ENCODE data around the gene SPINK13.
"Not testable (repeated sequence)": the region's sequence is repeated elsewhere in the genome, so short reads cannot be mapped to it uniquely, and the experiment has no call there.

SPINK13 gene, protein sequence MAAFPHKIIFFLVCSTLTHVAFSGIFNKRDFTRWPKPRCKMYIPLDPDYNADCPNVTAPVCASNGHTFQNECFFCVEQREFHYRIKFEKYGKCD

DNA sequence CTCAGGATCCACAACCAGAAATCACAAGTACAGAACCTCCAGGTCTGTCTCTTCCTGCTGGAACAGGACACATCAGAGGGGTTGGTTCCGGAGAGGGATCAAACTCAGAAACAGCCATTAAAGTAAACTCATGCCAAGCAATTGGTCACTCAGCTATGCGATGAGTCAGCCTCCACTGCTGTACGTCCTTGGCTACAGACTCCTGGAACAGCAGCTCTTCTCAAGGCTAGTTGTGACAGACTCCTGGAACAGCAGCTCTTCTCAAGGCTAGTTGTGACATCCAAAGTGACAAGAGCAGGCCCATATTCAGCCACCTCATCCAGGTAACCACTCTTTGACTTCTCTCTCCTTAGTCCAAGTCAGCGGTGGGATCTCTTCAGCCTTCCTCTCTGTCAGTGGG, at the start of gene SPINK13:
TSS of gene SPINK13 (plus strand) at position 229 of the 400 bp plus-strand sequence. CDS start 1,279 bp downstream, outside the sequence.
- DNase-seq (ENCODE audit: low spot score): no peak

DNA sequence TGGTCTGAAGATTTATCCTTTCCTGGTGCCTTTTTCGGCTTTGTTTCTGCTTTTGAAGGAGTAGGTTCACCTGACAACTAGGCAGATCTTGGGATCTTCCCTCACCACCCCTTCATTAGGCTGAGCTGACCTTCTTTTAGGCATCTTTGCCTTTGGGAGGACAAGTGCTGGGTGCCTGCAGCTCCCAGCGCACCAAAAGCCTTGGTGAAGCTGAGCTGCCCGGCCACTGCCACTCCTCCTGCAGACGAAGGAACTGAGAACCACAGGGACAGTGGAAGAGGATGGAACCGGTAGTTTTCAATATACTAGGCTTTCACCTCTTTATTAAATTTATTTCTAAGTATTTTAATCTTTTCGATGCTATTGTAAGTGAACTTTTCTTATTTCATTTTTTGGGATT, 47.1 kb upstream of the SPINK13 start:
- no peak for DNase-seq (ENCODE audit: low spot score)

DNA sequence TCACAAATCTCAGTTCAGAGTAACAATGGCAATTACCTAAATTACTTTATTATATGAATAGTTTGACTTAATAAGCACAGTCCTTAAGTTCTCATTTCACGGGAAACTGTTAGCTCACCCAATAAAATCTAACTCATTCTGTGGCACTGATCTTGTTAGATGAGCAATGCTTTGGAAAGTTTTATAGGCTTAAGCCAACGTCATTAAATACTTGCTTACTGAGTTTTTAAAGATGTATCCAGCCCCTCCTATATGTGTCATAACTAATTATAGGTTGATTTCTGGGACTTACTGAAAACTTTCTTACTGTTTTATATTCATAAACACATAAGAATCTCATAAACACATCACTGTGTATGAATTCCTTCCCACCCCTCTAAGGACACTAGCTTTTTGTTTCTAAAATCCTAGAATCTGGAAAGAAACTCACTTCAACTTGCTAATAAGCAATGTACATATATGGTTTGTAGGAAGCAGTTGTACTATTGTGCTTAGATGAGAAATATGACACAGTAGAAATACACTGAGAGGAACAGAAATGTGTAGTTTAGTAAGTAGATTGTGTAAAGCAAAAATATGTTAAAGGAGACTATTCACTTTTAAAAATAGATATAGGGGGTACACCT, 44.4 kb upstream of the SPINK13 start:
- DNase-seq (ENCODE audit: low spot score): no peak

DNA sequence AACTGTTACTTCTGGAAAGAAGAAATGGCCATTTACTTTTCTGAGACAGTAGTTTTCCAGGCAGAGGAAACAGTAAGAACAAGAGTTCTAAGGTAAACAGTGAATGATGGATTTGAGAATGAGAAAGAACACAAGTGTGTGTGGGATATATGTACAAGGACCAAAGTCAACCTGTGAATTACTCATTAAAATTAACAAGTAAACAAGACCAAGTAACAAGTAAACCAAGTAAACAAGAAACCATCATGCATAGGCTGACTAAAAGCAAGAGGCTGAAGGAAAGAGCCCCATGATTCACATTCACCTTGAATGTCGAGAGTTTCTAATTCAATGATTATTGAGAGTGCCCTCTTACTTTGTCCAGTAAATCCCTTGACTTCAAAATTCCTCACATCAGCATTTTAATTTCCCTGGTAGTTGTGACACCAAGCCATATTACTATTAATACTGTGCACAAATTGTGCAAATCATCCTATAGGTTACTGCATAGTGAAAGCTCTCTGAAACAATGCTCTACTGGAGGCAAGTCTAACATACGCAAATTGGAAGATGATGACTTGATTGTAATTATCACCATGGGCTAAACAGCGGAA, 40.1 kb upstream of the SPINK13 start:
- DNase-seq (ENCODE audit: low spot score): no peak

DNA sequence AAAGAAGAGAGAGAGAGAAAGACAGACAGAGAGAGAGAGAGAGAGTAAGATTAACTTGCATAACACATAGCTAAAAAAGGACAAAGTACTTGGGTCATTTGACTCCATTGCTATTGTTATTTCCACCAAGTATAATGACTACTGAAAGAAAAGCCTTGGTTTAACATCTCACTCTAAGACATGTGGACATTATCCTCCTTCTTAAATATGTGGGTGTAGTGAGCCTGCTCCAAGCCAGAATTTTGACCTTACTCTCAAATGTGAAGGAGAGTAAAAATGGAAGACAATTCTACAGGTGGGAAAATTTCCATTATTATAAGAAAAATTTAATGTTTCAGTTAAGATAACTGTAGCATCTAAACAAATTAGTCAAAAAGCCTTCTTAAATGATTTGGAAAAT, 38.8 kb upstream of the SPINK13 start:
- no peak for DNase-seq (ENCODE audit: low spot score)

GRCh38 chr5:148230240-148230639, 38.4 kb upstream of the SPINK13 start:
- DNase-seq (ENCODE audit: low spot score): no peak

DNA sequence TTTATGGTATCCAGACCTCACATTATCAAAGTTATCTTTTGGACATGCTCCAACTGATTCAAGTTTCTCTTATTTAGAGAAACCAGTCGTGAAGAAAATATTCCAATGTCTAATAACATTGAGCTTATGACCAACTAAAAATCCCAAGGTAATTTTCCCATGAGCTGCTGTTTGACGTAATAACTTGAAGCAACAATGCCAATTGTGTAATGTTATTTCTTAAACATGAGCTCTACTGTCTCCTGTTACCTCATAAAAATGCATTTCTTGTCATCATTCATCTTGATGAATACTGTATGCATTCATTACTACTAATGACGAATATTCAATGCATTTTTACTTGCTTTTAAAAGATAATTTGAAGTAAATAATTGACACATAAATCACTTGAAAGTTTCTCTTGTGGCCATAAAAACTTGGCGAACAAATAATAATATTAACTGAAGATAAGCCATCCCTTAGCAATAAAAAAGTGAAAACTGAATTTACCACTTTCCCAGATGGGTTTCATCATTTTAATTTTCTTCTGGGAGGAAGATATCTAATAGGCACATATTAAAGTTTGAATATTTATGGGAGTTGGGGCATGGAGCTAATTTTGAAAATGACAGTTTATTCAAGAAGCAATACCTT, 30.7 kb upstream of the SPINK13 start:
- DNase-seq (ENCODE audit: low spot score): no peak

- no peak for DNase-seq (ENCODE audit: low spot score)
These were observed 30.2 kb upstream of the SPINK13 start, which contains the start of gene MARCOL for GRCh38 chr5:148238418-148238794. Gene MARCOL (plus strand): TSS chr5:148238525. CDS start chr5:148238598, 73 bp downstream.

- no peak for DNase-seq (ENCODE audit: low spot score)
These were observed 19.7 kb upstream of the SPINK13 start for GRCh38 chr5:148248894-148249293.

DNA sequence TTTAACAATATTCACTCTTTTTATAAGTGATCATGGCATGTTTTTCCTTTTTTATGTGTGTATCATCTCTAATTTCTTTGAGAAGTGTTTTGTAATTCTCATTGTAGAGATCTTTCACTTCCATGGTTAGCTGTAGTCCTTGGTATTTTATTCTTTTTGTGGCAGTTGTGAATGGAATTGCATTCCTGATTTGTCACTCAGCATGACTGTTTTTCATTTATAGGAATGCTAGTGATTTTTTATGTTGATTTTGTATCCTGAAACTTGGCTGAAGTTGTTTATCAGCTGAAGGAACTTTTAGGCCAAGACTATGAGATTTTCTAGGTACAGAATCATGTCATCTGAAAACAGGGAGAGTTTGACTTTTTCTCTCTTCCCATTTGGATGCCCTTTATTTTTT, 13.1 kb upstream of the SPINK13 start:
- DNase-seq (ENCODE audit: low spot score): no peak

DNA sequence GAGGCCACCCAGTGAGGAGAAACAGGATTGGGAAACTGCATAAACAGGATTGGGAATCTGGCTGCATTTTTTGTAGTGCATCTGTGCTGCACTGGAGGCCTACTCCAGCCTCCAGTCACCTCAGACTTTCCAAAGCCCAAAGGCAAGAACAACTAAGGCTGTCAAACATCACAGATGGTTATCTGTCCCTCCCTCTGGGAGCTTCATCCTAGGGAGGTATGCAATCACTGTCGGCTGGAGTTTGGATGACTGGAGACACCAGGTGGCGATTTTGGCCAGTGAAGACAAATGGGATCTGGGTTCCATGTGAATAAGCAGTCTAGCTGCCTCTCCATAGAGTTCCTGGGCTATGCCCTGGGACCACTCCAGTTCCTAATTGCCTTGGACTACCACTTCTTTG, 9.3 kb upstream of the SPINK13 start:
- DNase-seq (ENCODE audit: low spot score): no peak

- no peak for DNase-seq (ENCODE audit: low spot score)
These were observed 7.4 kb upstream of the SPINK13 start for GRCh38 chr5:148261221-148261620.

- DNase-seq (ENCODE audit: low spot score): no peak
These were observed 632 bp upstream of the SPINK13 start for GRCh38 chr5:148267962-148268361.

DNA sequence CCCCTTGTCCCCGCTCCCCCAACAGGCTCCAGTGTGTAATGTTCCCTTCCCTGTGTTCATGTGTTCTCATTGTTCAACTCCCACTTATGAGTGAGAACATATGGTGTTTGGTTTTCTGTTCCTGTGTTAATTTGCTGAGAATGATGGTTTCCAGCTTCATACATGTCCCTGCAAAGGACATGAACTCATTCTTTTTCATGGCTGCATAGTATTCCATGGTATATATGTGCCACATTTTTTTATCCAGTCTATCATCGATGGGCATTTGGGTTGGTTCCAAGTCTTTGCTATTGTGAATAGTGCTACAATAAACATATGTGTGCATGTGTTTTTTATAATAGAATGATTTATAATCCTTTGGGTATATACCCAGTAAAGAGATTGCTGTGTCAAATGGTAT, 6.5 kb downstream of the SPINK13 start:
- not testable (repeated sequence) for DNase-seq (ENCODE audit: low spot score)

- not testable (repeated sequence) for DNase-seq (ENCODE audit: low spot score)
These were observed 12.3 kb downstream of the SPINK13 start for GRCh38 chr5:148280893-148281292.

DNA sequence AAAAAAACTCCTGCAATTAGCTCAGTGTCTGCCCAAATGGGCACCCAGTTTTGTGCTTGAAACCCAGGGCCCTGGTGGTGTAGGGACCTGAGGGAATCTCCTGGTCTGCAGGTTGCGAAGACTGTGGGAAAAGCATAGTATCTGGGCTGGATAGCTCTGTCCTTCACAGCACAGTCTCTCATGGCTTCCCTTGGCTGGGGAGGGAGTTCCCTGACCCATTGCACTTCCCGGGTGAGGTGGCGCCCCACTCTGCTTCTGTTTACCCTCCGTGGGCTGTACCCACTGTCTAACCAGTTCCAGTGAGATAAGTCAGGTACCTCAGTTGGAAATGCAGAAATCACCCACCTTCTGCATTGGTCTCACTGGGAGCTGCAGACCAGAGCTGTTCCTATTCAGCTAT, 12.7 kb downstream of the SPINK13 start:
- DNase-seq (ENCODE audit: low spot score): not testable (repeated sequence)

- peak; percentile 12 for DNase-seq (ENCODE audit: low spot score)
These were observed 21.9 kb downstream of the SPINK13 start for GRCh38 chr5:148290271-148291195.

DNA sequence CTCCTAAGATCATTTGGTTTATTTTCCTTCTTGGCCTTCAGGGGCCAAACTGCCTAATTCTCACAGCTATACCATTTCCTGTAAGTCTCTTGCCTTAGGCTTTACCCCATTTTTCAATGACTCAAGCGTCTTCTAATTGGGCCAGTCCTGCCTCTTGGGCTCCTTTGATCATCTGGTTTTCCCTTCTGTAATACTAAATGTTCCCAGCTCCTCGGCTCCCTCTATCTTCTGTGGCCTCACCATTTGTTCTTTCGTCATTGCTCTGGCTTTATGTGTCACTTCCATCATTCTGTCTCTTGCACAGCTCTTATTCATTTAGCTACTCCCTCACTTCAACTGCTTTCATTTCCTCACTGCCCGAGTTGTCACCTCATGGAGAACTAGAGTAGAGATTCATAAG, 29.1 kb downstream of the SPINK13 start:
- no peak for DNase-seq (ENCODE audit: low spot score)

GRCh38 chr5:148306446-148306845, 37.9 kb downstream of the SPINK13 start:
- DNase-seq (ENCODE audit: low spot score): no peak

DNA sequence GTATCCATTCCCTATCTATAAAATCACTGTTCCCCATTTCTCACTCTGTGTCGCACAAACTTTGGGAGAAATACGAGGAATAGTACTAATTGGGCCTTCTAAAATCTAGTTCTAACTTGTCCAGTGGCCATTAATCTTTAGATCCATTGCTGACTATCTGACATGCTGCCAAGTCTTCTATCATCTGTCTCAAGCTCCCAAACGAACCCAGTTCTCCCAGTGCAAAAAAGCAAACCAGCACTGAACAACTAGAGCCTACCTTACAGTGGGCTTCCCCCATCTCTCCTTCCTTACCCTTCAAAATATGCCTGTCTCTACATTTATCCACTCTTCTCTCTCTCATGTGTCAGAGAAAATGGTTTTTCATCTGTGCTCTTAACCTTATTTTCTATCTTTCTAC, 40.4 kb downstream of the SPINK13 start:
- DNase-seq (ENCODE audit: low spot score): no peak

DNA sequence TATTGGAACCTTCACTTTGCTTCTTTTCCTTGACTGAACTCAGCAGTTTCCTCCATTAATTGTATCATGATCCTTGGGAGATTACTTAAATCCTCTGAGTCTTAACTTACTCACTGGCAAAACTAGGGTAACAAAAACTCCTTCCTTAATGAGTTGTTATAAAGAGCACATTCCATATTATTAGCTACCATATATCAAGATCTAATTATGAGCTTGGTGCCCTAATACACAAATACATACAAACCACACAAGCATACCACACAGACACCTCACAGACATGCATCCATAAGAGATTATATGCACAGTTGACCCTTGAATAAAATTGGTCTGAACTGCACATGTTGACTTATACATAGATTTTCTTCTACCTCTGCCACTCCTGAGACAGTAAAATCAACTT, 41.2 kb downstream of the SPINK13 start:
- DNase-seq (ENCODE audit: low spot score): no peak

DNA sequence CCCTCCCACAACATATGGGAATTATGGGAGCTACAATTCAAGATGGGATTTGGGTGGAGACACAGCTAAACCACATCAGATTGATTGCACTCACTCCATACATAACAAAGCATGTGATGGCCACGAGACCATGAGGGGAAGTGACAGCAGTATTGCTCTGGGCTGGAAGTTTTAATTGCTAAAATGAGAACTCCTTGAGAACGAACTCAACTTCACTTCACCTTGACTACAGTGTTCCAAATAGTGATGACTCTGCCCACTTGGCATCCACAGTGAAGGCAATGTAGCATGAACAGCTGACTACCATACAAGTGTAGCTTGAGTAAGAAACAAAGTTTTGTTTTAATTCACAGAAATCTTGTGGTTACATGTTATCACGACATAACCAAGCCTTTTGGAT, 42.9 kb downstream of the SPINK13 start:
- DNase-seq (ENCODE audit: low spot score): no peak

Measured in hematopoietic multipotent progenitor cell treated with erythropoietin and hydrocortisone succinate and interleukin-3 and kit ligand, for 15 days (in vitro differentiated cells).